Body of pancreas (tissue), 4 donors: ENCODE data around the gene LHB.

Experiments
- CTCF ChIP-seq, 7 experiments: fragments of 450-650 bp in 4 of 7; fragments of 200-600 bp in 3 of 7; sonication (generic) in 3 of 7; IDR thresholded peaks; one replicate each; pipeline ENCODE4 v1.5.1; 2016 to 2019; ENCODE audit warnings: antibody characterized with exemption in 7 of 7
- POLR2A ChIP-seq, 3 donors: fragments of 450-650 bp; IDR thresholded peaks; one replicate each; pipeline ENCODE4 v1.6.1; 2016; ENCODE audit warnings: antibody characterized with exemption in 3 of 3, mild to moderate bottlenecking in 2 of 3

GRCh38 chr19:48994035-48994386 is 22.9 kb downstream of the LHB start:
- TF ChIP-seq POLR2A (IDR thresholded peaks at IDR 0.05) (no peak), CTCF (IDR thresholded peaks at IDR 0.05) (no peak)
